Activated naive CD4-positive, alpha-beta T cell treated with anti-CD3 and anti-CD28 coated beads, Interleukin-2, amount 10 ng/mL, durations not matched to agents 7 days and 5 days (primary cell): ENCODE measurements around the gene EXOC6.
"Not testable (repeated sequence)": the region's sequence is repeated elsewhere in the genome, so short reads cannot be mapped to it uniquely, and the experiment has no call there.

Experiments
- CTCF ChIA-PET: fragments of 350-600 bp; sonication (Branson Sonifier 250); formaldehyde crosslinking; loops from one replicate; lab custom pipeline; 2021; ENCODE audit warnings: antibody characterized with exemption; lab: Charles Lee
- DNase-seq: peaks from one replicate; pipeline ENCODE4 v3.0.0-alpha.2; 2020
- H3K27ac Mint-ChIP-seq: one replicate; pipeline ENCODE4 v1.8.0; 2021; ENCODE audit warnings: mild to moderate bottlenecking, moderate library complexity, mixed read lengths
- H3K27me3 Mint-ChIP-seq: one replicate; pipeline ENCODE4 v1.8.0; 2021; ENCODE audit warnings: mild to moderate bottlenecking, mixed read lengths
- H3K36me3 Mint-ChIP-seq: one replicate; pipeline ENCODE4 v1.8.0; 2021; ENCODE audit warnings: mixed read lengths
- H3K4me1 Mint-ChIP-seq: one replicate; pipeline ENCODE4 v1.8.0; 2021; ENCODE audit warnings: mixed read lengths
- H3K4me3 Mint-ChIP-seq: one replicate; pipeline ENCODE4 v1.8.0; 2021; ENCODE audit warnings: mild to moderate bottlenecking, moderate library complexity, mixed read lengths
- H3K9me3 Mint-ChIP-seq: one replicate; pipeline ENCODE4 v1.8.0; 2021; ENCODE audit warnings: mixed read lengths

EXOC6 gene

GRCh38 chr10:92957223-92958010, 109.1 kb downstream of the EXOC6 start:
- DNase-seq: no peak
- H3K27ac Mint-ChIP-seq: no peak overlapping the region
- H3K27me3 Mint-ChIP-seq: no peaks in the 10 kb centered on the region
- peaks cover 7% of the 10 kb centered on the region for H3K36me3 Mint-ChIP-seq
- H3K4me1 Mint-ChIP-seq: no peaks in the 10 kb centered on the region
- CTCF ChIA-PET: interaction anchor here (1.3 kb wide), 1 partner anchor 400 kb away, joined by 3 read pairs; no protein-coding TSS in a partner anchor
- H3K4me3 Mint-ChIP-seq: no peak overlapping the region
- H3K9me3 Mint-ChIP-seq: no peaks in the 10 kb centered on the region

DNA sequence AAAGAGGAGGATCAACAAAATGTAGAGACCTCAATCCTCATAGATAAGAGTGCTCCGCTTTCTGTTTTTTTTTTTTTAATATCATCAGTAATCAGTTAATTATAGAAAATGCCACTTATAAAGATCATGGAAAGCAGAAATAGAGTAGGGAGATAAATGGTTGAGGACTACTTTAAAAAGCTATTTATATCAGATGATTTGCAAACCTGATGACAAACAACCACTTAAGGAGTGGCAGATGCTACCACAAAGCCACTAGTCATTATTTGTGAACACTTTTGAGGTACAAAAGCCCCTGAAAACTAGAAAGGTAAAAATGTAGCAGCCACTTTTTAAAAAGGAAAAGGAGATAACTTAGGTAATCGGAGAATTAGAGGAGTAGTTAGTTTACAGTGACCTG, 113.3 kb downstream of the EXOC6 start:
- DNase-seq: no peak
- Mint-ChIP-seq H3K27me3 (no peaks in the 10 kb centered on the region), H3K4me1 (no peaks in the 10 kb centered on the region), H3K4me3 (no peak overlapping the region), H3K27ac (no peak overlapping the region), H3K9me3 (no peaks in the 10 kb centered on the region), H3K36me3 (peaks cover 4% of the 10 kb centered on the region)
- CTCF ChIA-PET: no interaction called here

DNA sequence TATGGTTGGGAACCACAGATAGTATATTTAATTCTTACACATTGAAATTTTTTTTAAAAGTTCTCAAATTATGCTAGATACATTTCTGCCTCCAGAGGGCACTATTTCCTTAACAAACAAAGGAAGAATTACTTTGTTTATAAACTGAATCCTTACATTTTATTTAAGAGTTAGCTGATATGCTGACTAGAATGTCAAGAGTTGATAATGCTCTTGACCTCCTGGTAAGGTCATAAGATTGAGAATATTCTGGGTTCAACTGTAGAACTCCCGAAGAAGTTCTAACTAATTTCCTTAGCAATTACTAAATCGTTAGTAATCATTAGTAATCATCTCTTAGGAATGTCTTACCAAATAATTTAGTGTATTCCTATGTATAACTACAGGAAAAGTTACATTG, 117.0 kb downstream of the EXOC6 start:
- Mint-ChIP-seq H3K27ac (no peak overlapping the region), H3K4me3 (no peak overlapping the region), H3K4me1 (no peaks in the 10 kb centered on the region), H3K9me3 (no peaks in the 10 kb centered on the region), H3K36me3 (no peaks in the 10 kb centered on the region), H3K27me3 (no peaks in the 10 kb centered on the region)
- DNase-seq: no peak
- CTCF ChIA-PET: interaction anchor here (1.0 to 2.8 kb wide), 15 partner anchors 11 to 392 kb away, joined by 3 to 9 read pairs (median 4); partner anchors contain the start of gene CYP26C1

- Mint-ChIP-seq H3K4me1 (peaks cover 5% of the 10 kb centered on the region), H3K27ac (no peak overlapping the region), H3K27me3 (no peaks in the 10 kb centered on the region), H3K9me3 (no peaks in the 10 kb centered on the region), H3K4me3 (no peak overlapping the region), H3K36me3 (peaks cover 1% of the 10 kb centered on the region)
- CTCF ChIA-PET: interaction anchor here (0.9 kb wide), 1 partner anchor 77 kb away, joined by 3 read pairs; no protein-coding TSS in a partner anchor
- no peak for DNase-seq
Observed at GRCh38 chr10:92967641-92968040, 119.3 kb downstream of the EXOC6 start.

GRCh38 chr10:92969151-92969550, 120.8 kb downstream of the EXOC6 start:
- Mint-ChIP-seq H3K4me1 (peaks cover 5% of the 10 kb centered on the region), H3K4me3 (no peak overlapping the region), H3K36me3 (peaks cover 2% of the 10 kb centered on the region), H3K9me3 (no peaks in the 10 kb centered on the region), H3K27me3 (no peaks in the 10 kb centered on the region), H3K27ac (no peak overlapping the region)
- DNase-seq: no peak
- CTCF ChIA-PET: no interaction called here

GRCh38 chr10:92970301-92971070, 122.2 kb downstream of the EXOC6 start:
- H3K4me3 Mint-ChIP-seq: no peak overlapping the region
- H3K4me1 Mint-ChIP-seq: peaks cover 5% of the 10 kb centered on the region
- H3K27me3 Mint-ChIP-seq: no peaks in the 10 kb centered on the region
- H3K36me3 Mint-ChIP-seq: peaks cover 4% of the 10 kb centered on the region
- H3K9me3 Mint-ChIP-seq: no peaks in the 10 kb centered on the region
- H3K27ac Mint-ChIP-seq: no peak overlapping the region
- CTCF ChIA-PET: no interaction called here
- DNase-seq: no peak

GRCh38 chr10:92972066-92972870, 123.9 kb downstream of the EXOC6 start:
- H3K4me1 Mint-ChIP-seq: peaks cover 5% of the 10 kb centered on the region
- no peak for DNase-seq
- H3K36me3 Mint-ChIP-seq: peaks cover 5% of the 10 kb centered on the region
- no peaks in the 10 kb centered on the region for H3K27me3 Mint-ChIP-seq
- CTCF ChIA-PET: no interaction called here
- no peak overlapping the region for H3K27ac Mint-ChIP-seq
- H3K9me3 Mint-ChIP-seq: no peaks in the 10 kb centered on the region
- no peak overlapping the region for H3K4me3 Mint-ChIP-seq

- Mint-ChIP-seq H3K4me3 (no peak overlapping the region), H3K27me3 (no peaks in the 10 kb centered on the region), H3K36me3 (peaks cover 5% of the 10 kb centered on the region), H3K4me1 (peaks cover 5% of the 10 kb centered on the region), H3K27ac (no peak overlapping the region), H3K9me3 (no peaks in the 10 kb centered on the region)
- DNase-seq: no peak
- CTCF ChIA-PET: no interaction called here
Observed at GRCh38 chr10:92972886-92973285, 124.6 kb downstream of the EXOC6 start.

DNA sequence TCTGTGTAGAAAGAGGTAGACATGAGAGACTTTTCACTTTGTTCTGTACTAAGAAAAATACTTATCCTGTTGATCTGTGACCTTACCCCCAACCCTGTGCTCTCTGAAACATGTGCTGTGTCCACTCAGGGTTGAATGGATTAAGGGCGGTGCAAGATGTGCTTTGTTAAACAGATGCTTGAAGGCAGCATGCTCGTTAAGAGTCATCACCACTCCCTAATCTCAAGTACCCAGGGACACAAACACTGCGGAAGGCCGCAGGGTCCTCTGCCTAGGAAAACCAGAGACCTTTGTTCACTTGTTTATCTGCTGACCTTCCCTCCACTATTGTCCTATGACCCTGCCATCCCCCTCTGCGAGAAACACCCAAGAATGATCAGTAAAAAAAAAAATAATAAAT, 128.0 kb downstream of the EXOC6 start:
- CTCF ChIA-PET, H3K27ac Mint-ChIP-seq, DNase-seq, H3K4me1 Mint-ChIP-seq, H3K9me3 Mint-ChIP-seq, H3K36me3 Mint-ChIP-seq, H3K4me3 Mint-ChIP-seq, H3K27me3 Mint-ChIP-seq: not testable (repeated sequence)

- Mint-ChIP-seq H3K27ac (no peak overlapping the region), H3K4me1 (peaks cover 8% of the 10 kb centered on the region), H3K4me3 (no peak overlapping the region), H3K36me3 (no peaks in the 10 kb centered on the region), H3K27me3 (no peaks in the 10 kb centered on the region), H3K9me3 (no peaks in the 10 kb centered on the region)
- CTCF ChIA-PET: no interaction called here
- no peak for DNase-seq
Observed at GRCh38 chr10:92989250-92989649, 140.9 kb downstream of the EXOC6 start.

DNA sequence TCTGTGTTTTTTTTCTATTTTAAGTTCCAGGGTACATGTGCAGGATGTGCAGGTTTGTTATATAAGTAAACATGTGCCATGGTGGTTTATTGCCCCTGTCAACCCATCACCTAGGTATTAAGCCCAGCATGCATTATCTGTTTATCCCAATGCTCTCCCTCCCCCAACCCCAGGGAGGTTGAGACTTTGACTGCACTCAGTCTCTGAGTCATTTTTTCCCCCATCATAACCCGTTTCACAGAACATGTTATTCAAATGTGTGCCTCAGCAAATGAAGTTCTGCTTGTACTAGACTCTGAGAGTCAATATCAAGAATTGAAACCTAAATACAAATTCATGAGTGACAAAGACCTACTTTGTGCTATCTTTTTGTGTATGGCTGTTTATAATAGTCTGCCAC, 142.3 kb downstream of the EXOC6 start:
- H3K4me1 Mint-ChIP-seq: peaks cover 8% of the 10 kb centered on the region
- CTCF ChIA-PET: interaction anchor here (0.6 kb wide), 1 partner anchor 694 kb away, joined by 3 read pairs; no protein-coding TSS in a partner anchor
- DNase-seq: no peak
- no peak overlapping the region for H3K4me3 Mint-ChIP-seq
- H3K36me3 Mint-ChIP-seq: no peaks in the 10 kb centered on the region
- H3K9me3 Mint-ChIP-seq: no peaks in the 10 kb centered on the region
- no peaks in the 10 kb centered on the region for H3K27me3 Mint-ChIP-seq
- H3K27ac Mint-ChIP-seq: no peak overlapping the region

GRCh38 chr10:92991513-92991912, 143.2 kb downstream of the EXOC6 start:
- Mint-ChIP-seq H3K9me3 (no peaks in the 10 kb centered on the region), H3K27me3 (no peaks in the 10 kb centered on the region), H3K36me3 (no peaks in the 10 kb centered on the region), H3K27ac (no peak overlapping the region), H3K4me1 (peaks cover 8% of the 10 kb centered on the region), H3K4me3 (no peak overlapping the region)
- no peak for DNase-seq
- CTCF ChIA-PET: no interaction called here

DNA sequence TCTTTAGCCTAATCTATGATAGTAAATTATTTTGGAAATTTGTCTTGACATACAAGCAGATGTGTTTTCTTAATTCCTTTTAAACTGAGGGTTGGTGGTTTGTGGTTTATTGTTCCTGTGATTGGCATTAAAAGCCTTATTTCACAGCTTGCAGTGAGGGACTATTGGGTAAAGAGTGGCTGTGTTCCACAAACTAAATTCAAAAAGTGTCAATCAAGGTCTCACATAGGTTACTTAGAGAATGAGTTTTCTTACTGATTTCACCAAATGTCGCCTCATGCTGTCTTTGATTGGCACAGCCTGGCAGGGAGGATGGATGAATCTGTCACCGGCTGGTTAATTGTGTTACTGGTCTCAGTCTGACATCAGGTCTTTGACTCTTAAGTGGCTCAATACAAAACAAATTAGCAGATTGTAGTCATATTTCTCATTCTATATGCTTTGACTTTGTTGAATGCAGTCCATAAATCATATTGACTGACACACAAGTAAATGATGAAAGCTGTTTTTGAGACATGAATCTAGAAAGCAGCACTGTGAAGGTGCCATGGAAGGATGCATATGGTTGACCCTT, 145.5 kb downstream of the EXOC6 start:
- Mint-ChIP-seq H3K27ac (no peak overlapping the region), H3K4me3 (no peak overlapping the region), H3K36me3 (no peaks in the 10 kb centered on the region), H3K27me3 (no peaks in the 10 kb centered on the region), H3K9me3 (no peaks in the 10 kb centered on the region), H3K4me1 (peaks cover 8% of the 10 kb centered on the region)
- no peak for DNase-seq
- CTCF ChIA-PET: no interaction called here

DNA sequence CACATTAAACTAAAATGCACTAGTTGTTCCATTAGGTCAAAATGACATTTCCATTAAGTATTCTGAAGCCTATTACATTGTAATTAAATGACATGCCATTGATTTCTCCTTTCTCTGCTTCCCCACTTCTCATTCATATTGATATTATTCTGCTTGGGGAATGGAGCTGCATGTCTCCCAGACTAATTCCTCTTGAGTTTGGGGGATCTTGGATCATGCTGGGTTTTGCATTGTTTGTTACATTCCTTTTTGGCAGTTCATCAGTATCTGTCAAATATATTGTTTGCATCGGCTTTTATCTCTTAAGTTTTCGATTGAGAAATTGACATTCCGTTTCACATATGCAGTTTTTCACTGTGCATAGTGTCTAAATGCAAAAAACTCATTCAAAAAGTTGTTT, 147.2 kb downstream of the EXOC6 start:
- no peak overlapping the region for H3K4me3 Mint-ChIP-seq
- H3K4me1 Mint-ChIP-seq: peaks cover 8% of the 10 kb centered on the region
- H3K27me3 Mint-ChIP-seq: no peaks in the 10 kb centered on the region
- CTCF ChIA-PET: no interaction called here
- H3K27ac Mint-ChIP-seq: no peak overlapping the region
- no peaks in the 10 kb centered on the region for H3K36me3 Mint-ChIP-seq
- DNase-seq: no peak
- H3K9me3 Mint-ChIP-seq: no peaks in the 10 kb centered on the region
